HFFc6 (cell line): ENCODE data around the gene ARX. TPM values are rescaled to one million over a fixed set of nuclear protein-coding genes. Genes with fewer than 3 reads are reported as not detected.
A peak's percentile ranks its signal among the peaks of the same experiment; 100 is the strongest.

Source experiments
- DNase-seq: peaks from one replicate; pipeline ENCODE4 v3.0.0-alpha.2; 2018
- H3K27ac Mint-ChIP-seq: 2 replicates; pipeline ENCODE4 v1.8.0; 2020; ENCODE audit warnings: mild to moderate bottlenecking, mixed read lengths
- H3K27me3 Mint-ChIP-seq: 2 replicates; pipeline ENCODE4 v1.8.0; 2021; ENCODE audit warnings: mild to moderate bottlenecking, moderate library complexity, mixed read lengths; ENCODE audit not compliant: insufficient read depth
- H3K36me3 Mint-ChIP-seq: 2 replicates; pipeline ENCODE4 v1.8.0; 2021; ENCODE audit warnings: low read depth, mixed read lengths
- H3K4me1 Mint-ChIP-seq: 2 replicates; pipeline ENCODE4 v1.8.0; 2020; ENCODE audit warnings: low read depth, mixed read lengths
- H3K4me3 Mint-ChIP-seq: 2 replicates; pipeline ENCODE4 v1.8.0; 2020; ENCODE audit warnings: mild to moderate bottlenecking, moderate library complexity, mixed read lengths
- H3K9me3 Mint-ChIP-seq: 2 replicates; pipeline ENCODE4 v1.8.0; 2020; ENCODE audit warnings: mild to moderate bottlenecking, mixed read lengths
- CTCF ChIP-seq: fragments of 200-600 bp; sonication (generic); IDR thresholded peaks from 2 replicates; pipeline ENCODE4 v1.5.0; 2021; ENCODE audit warnings: antibody characterized with exemption, mild to moderate bottlenecking
- total RNA-seq, 6 experiments: library from RNA; stranded (reverse); fragmentation: NEBNext Ultra II Directional; extraction: Animal tissue kit (Norgen Biotek cat#: 25700); gene quantifications; 2 replicates in 1 of 6; 3 replicates in 5 of 6; pipeline ENCODE4 v1.2.3, GENCODE V29; 2021

ARX gene
- total RNA-seq, 6 experiments from 2014 or later = not detected

DNA sequence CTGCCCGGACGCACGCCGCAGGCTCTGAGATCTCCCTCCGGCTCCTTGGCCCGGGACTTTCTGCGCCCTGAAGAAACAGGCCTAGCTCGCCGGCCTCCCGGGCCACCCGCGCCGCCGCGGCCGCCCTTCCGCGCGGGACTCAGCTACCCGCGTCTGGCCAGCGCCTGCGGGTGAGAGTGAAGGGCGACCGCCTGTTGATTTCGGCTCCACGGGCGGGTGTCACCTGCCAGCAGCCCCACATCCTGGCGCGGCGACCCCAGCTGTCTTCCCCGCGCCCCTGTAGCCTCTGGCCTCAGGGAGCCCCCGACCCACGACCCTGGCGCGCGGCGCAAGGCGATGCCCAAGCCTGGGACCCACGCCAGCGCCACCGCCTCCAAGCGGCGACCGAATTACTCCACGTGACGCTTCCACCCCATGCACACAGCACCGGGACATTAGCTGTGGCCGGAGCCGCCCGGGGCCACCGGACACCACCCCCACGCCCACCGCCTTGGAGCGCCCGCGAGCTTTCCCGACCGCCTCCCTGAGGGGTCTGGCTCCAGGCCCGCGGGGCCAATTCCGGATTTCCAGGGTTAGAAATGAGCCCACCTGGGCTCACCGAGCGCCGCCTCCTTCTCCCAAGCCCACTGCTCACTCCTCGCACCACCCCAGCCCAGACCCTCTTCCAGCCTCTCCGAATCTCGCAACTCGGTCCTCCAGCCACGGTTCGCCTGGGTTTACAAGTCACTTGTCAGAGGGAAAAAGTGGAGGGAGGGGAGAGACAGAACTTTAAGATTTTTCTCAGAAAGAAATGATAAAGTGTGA is 10.2 kb downstream of the ARX start:
- H3K4me1 Mint-ChIP-seq = peaks cover 13% of the 10 kb centered on the region; the same call in 1 of the 2 replicates
- no peaks in the 10 kb centered on the region for H3K9me3 Mint-ChIP-seq
- no peak for TF ChIP-seq CTCF
- H3K27me3 Mint-ChIP-seq = peaks cover 30% of the 10 kb centered on the region
- no peaks in the 10 kb centered on the region for H3K36me3 Mint-ChIP-seq
- DNase-seq = no peak
- H3K27ac Mint-ChIP-seq = no peak overlapping the region
- H3K4me3 Mint-ChIP-seq = peak overlapping the region; percentile 47; the same call in 1 of the 2 replicates

GRCh38 chrX:25005034-25005381 is 10.8 kb downstream of the ARX start:
- peak overlapping the region; percentile 42; the same call in 1 of the 2 replicates for H3K4me3 Mint-ChIP-seq
- no peak for DNase-seq
- H3K36me3 Mint-ChIP-seq = no peaks in the 10 kb centered on the region
- no peaks in the 10 kb centered on the region for H3K9me3 Mint-ChIP-seq
- no peak overlapping the region for H3K27ac Mint-ChIP-seq
- H3K4me1 Mint-ChIP-seq = peaks cover 13% of the 10 kb centered on the region; the same call in 1 of the 2 replicates
- TF ChIP-seq CTCF = no peak
- H3K27me3 Mint-ChIP-seq = peaks cover 30% of the 10 kb centered on the region

GRCh38 chrX:25004485-25005032 is 11.2 kb downstream of the ARX start:
- no peak for DNase-seq
- peaks cover 28% of the 10 kb centered on the region for H3K27me3 Mint-ChIP-seq
- no peaks in the 10 kb centered on the region for H3K36me3 Mint-ChIP-seq
- peak overlapping the region; percentile 33 for H3K4me3 Mint-ChIP-seq
- no peak for TF ChIP-seq CTCF
- H3K4me1 Mint-ChIP-seq = peaks cover 13% of the 10 kb centered on the region; the same call in 1 of the 2 replicates
- no peak overlapping the region for H3K27ac Mint-ChIP-seq
- H3K9me3 Mint-ChIP-seq = no peaks in the 10 kb centered on the region

GRCh38 chrX:25004040-25004439 is 11.7 kb downstream of the ARX start:
- Mint-ChIP-seq H3K4me1 (peaks cover 13% of the 10 kb centered on the region; the same call in 1 of the 2 replicates), H3K9me3 (no peaks in the 10 kb centered on the region), H3K27me3 (peaks cover 24% of the 10 kb centered on the region), H3K27ac (no peak overlapping the region), H3K36me3 (no peaks in the 10 kb centered on the region), H3K4me3 (peak overlapping the region; percentile 33)
- TF ChIP-seq CTCF = no peak
- DNase-seq = no peak

- Mint-ChIP-seq H3K9me3 (no peaks in the 10 kb centered on the region), H3K4me3 (peak overlapping the region; percentile 13), H3K27me3 (peaks cover 24% of the 10 kb centered on the region), H3K27ac (no peak overlapping the region), H3K36me3 (no peaks in the 10 kb centered on the region), H3K4me1 (peaks cover 13% of the 10 kb centered on the region; the same call in 1 of the 2 replicates)
- TF ChIP-seq CTCF = no peak
- DNase-seq = no peak
Observed at GRCh38 chrX:25003066-25003849, 12.5 kb downstream of the ARX start.
